Endothelial cell (in vitro differentiated cells): Measurements from ENCODE around the gene DOLPP1. TPM values are rescaled to one million over a fixed set of nuclear protein-coding genes. Genes with fewer than 3 reads are reported as not detected.

Experiments used
- DNase-seq: peaks from one replicate; pipeline ENCODE4 v3.0.0; 2021; ENCODE audit warnings: low spot score
- H3K27ac Mint-ChIP-seq: one replicate; pipeline ENCODE4 v1.8.0; 2021; ENCODE audit warnings: mixed read lengths, inconsistent platforms; ENCODE audit not compliant: unreplicated experiment
- H3K27me3 Mint-ChIP-seq: one replicate; pipeline ENCODE4 v1.8.0; 2021; ENCODE audit warnings: mild to moderate bottlenecking, moderate library complexity, mixed read lengths, inconsistent platforms; ENCODE audit not compliant: unreplicated experiment
- H3K36me3 Mint-ChIP-seq: one replicate; pipeline ENCODE4 v1.8.0; 2021; ENCODE audit warnings: mild to moderate bottlenecking, low read depth, mixed read lengths, inconsistent platforms; ENCODE audit not compliant: unreplicated experiment
- H3K4me1 Mint-ChIP-seq: one replicate; pipeline ENCODE4 v1.8.0; 2021; ENCODE audit warnings: mild to moderate bottlenecking, mixed read lengths, inconsistent platforms; ENCODE audit not compliant: unreplicated experiment
- H3K4me3 Mint-ChIP-seq: one replicate; pipeline ENCODE4 v1.8.0; 2021; ENCODE audit warnings: mild to moderate bottlenecking, mixed read lengths, inconsistent platforms; ENCODE audit not compliant: unreplicated experiment
- H3K9me3 Mint-ChIP-seq: one replicate; pipeline ENCODE4 v1.8.0; 2021; ENCODE audit warnings: mixed read lengths, inconsistent platforms; ENCODE audit not compliant: unreplicated experiment
- total RNA-seq: library from RNA; stranded (reverse); fragmentation: NEBNext Ultra II Directional; extraction: Animal tissue kit (Norgen Biotek cat#: 25700); gene quantifications from one replicate; pipeline ENCODE4 v1.2.1, GENCODE V29; 2021; ENCODE audit not compliant: unreplicated experiment
- TF ChIP-seq, protein P1 (sequence below): fragments of 200-600 bp; sonication (generic); IDR thresholded peaks from one replicate; pipeline ENCODE4 v1.5.0; 2021; ENCODE audit warnings: antibody characterized with exemption; ENCODE audit not compliant: unreplicated experiment

Gene DOLPP1
- total RNA-seq, 1 donor from 2014 or later, result 21.4 TPM

DNA sequence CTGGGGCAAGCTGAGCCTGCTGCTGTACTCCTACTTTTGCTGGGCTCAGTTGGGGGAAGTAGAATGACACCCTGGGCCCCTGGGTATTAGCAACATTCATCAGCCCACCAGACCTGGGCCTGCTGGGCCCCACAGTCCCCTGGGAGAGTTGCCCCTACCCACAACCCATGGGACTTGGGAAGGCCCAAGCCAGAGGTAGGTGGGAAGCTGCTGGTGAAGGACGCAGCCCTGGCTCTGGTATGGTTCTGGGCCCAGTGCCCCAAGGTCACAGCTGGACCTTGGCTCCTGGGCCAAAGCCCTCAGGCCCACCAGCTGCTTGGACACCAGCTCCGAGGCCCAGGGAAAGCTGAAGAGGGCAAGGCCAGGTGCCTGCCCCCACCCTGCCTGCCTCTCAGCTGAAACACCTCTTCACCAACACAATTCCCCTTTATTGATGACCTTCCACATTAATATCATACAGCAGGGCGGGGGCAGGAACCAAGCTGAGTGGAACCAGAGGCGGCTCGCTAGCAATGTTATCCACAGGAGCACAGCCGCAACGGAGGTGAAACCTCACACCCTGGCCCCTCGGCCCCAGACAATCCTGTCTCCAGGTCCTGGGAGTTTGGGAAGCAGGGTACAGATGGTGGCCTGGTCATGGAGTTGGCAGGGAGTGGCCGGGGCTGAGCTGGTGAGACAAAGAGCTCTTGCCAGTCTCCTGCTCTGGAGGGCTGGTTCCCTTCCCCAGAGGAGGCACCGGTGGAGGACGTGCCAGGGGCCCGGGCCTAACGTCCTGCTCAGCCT is 13.7 kb downstream of the DOLPP1 start:
- no peak for DNase-seq
- Mint-ChIP-seq H3K27ac (no peak overlapping the region), H3K36me3 (peaks cover 9% of the 10 kb centered on the region), H3K9me3 (no peaks in the 10 kb centered on the region), H3K4me1 (no peaks in the 10 kb centered on the region), H3K4me3 (no peak overlapping the region), H3K27me3 (peaks cover 4% of the 10 kb centered on the region)
- TF ChIP-seq, protein P1, sequence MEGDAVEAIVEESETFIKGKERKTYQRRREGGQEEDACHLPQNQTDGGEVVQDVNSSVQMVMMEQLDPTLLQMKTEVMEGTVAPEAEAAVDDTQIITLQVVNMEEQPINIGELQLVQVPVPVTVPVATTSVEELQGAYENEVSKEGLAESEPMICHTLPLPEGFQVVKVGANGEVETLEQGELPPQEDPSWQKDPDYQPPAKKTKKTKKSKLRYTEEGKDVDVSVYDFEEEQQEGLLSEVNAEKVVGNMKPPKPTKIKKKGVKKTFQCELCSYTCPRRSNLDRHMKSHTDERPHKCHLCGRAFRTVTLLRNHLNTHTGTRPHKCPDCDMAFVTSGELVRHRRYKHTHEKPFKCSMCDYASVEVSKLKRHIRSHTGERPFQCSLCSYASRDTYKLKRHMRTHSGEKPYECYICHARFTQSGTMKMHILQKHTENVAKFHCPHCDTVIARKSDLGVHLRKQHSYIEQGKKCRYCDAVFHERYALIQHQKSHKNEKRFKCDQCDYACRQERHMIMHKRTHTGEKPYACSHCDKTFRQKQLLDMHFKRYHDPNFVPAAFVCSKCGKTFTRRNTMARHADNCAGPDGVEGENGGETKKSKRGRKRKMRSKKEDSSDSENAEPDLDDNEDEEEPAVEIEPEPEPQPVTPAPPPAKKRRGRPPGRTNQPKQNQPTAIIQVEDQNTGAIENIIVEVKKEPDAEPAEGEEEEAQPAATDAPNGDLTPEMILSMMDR, result no peak

DNA sequence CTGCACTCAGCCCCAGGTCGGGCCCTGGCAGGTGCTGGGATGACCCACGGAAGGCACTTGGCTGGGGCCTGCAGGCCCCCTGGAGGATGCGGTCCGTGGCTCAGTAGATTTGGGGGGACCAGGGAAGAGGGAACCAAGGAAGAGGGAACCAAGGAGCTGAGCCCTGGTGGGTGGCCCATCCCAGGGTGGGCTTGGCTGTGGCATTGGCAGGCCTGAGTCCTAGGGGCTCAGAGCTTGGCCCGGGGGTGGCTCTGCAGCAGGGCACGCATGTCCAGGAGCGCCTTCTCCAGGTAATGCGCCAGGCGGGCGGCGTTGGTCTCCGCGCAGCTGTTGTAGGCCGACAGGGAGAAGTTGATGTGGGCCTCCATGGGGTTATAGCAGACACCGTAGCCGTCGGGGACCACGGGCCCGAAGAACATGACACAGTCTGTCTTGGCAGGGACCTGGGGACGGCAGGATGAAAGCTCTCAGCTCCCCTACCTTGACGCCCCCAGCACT is 14.3 kb downstream of the DOLPP1 start:
- Mint-ChIP-seq H3K9me3 (no peaks in the 10 kb centered on the region), H3K27me3 (peaks cover 4% of the 10 kb centered on the region), H3K4me1 (no peaks in the 10 kb centered on the region), H3K36me3 (peaks cover 4% of the 10 kb centered on the region), H3K27ac (no peak overlapping the region), H3K4me3 (no peak overlapping the region)
- TF ChIP-seq, protein P1, result no peak
- no peak for DNase-seq

DNA sequence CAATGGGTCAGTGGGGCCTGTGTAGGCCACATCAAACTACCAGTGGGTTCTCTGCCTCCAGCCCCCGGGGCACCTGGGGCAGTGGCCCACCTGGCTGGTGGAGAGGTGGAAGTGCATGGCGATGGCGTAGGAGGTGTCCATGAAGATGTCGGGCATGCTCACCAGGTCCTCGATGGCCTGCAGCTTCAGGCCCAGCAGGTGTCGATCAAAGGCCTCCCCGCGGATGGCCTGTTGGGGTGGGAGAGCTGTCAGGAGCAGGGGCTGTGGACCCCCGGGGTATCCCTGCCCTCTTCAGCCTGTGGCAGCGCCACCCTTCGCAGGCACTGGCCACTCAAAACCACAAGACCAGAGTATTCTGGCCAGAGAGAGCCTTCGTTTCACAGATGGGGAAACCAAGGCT is 15.0 kb downstream of the DOLPP1 start:
- Mint-ChIP-seq H3K4me3 (no peak overlapping the region), H3K36me3 (peaks cover 3% of the 10 kb centered on the region), H3K27me3 (peaks cover 3% of the 10 kb centered on the region), H3K4me1 (no peaks in the 10 kb centered on the region), H3K9me3 (no peaks in the 10 kb centered on the region), H3K27ac (no peak overlapping the region)
- TF ChIP-seq, protein P1, result no peak
- DNase-seq, result no peak

DNA sequence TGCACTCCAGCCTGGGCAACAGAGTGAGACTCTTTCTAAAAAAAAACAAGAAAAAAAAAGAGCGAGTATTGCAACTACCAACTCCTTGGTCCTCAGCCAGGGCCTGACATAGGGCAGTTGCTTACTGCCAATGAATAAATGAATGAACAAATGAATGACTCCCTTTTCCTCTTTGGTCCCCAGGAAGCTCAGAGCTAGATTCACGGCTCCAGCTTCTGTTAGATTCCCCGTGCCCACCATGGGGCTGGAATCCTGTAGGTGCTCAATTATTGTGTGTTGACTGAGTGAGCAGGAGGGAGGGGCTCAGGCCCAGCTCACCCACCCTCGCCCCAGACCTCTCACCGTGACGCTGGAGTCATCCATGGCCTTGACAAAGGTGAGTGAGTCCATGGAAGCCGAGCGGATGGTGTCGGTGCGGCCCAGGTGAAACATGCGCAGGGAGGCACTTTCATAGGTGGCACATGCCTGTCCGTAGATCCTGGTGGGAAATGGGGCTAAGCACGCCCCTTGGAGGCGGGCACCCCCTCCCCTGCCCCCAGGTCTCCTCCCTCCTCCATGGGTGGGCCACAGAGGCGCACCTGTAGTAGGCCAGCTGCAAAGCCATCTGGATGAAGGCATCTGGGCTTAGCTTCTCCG is 16.9 kb downstream of the DOLPP1 start:
- TF ChIP-seq, protein P1, result no peak
- H3K27ac Mint-ChIP-seq, result no peak overlapping the region
- no peak for DNase-seq
- no peaks in the 10 kb centered on the region for H3K4me1 Mint-ChIP-seq
- H3K27me3 Mint-ChIP-seq, result peaks cover 5% of the 10 kb centered on the region
- no peak overlapping the region for H3K4me3 Mint-ChIP-seq
- no peaks in the 10 kb centered on the region for H3K9me3 Mint-ChIP-seq
- peaks cover 3% of the 10 kb centered on the region for H3K36me3 Mint-ChIP-seq

DNA sequence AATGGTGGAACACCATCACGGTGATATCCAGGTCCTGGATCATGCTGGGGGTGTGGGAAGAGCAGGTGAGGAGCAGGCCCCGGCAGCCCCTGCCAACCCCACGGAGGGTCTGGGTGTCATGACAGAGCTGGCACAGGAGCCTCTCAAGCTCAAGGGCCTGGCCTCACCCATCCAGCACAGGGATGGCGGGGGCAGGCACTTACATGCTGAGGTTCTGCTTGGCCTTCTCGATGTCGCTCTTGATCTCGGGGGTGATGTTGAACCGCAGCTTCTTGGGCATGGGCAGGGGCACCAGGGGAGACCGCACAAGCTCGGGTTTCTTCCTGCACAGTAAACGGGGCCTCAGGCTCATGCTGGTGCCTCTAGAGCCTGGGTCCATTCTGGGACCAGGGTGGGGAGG is 17.4 kb downstream of the DOLPP1 start:
- Mint-ChIP-seq H3K9me3 (no peaks in the 10 kb centered on the region), H3K4me1 (no peaks in the 10 kb centered on the region), H3K27ac (no peak overlapping the region), H3K36me3 (peaks cover 3% of the 10 kb centered on the region), H3K4me3 (no peak overlapping the region), H3K27me3 (peaks cover 4% of the 10 kb centered on the region)
- DNase-seq, result no peak
- TF ChIP-seq, protein P1, result no peak
